Activated CD8-positive, alpha-beta memory T cell treated with anti-CD3 and anti-CD28 coated beads, Interleukin-2, amount 10 ng/mL, durations not matched to agents 7 days and 5 days (primary cell): ENCODE data around the gene GDF10. TPM values are rescaled to one million over a fixed set of nuclear protein-coding genes. Genes with fewer than 3 reads are reported as not detected.

Experiments used
- ATAC-seq: fragments of 150-1000 bp; cut with Tn5 transposase; one replicate; pipeline ENCODE4 v1.10.0; 2021; ENCODE audit warnings: moderate library complexity
- CTCF ChIA-PET: fragments of 350-600 bp; sonication (Branson Sonifier 250); formaldehyde crosslinking; loops from one replicate; lab custom pipeline; 2021; ENCODE audit warnings: antibody characterized with exemption; lab: Charles Lee
- DNase-seq: peaks from one replicate; pipeline ENCODE4 v3.0.0-alpha.2; 2020
- H3K27ac Mint-ChIP-seq: one replicate; pipeline ENCODE4 v1.8.0; 2021; ENCODE audit warnings: mild to moderate bottlenecking, mixed read lengths
- H3K27me3 Mint-ChIP-seq: one replicate; pipeline ENCODE4 v1.8.0; 2021; ENCODE audit warnings: mixed read lengths
- H3K36me3 Mint-ChIP-seq: one replicate; pipeline ENCODE4 v1.8.0; 2021; ENCODE audit warnings: mild to moderate bottlenecking, mixed read lengths
- H3K4me1 Mint-ChIP-seq: one replicate; pipeline ENCODE4 v1.8.0; 2021; ENCODE audit warnings: mixed read lengths
- H3K4me3 Mint-ChIP-seq: one replicate; pipeline ENCODE4 v1.8.0; 2021; ENCODE audit warnings: mild to moderate bottlenecking, moderate library complexity, mixed read lengths
- H3K9me3 Mint-ChIP-seq: one replicate; pipeline ENCODE4 v1.8.0; 2022; ENCODE audit warnings: low read depth, mixed read lengths
- total RNA-seq, 2 experiments: library from RNA; stranded (reverse); gene quantifications; one replicate each; pipeline ENCODE4 v1.2.3, GENCODE V29; 2021

The GDF10 gene
- total RNA-seq, 2 experiments from 2014 or later, result 0.45 TPM; not detected in 1

DNA sequence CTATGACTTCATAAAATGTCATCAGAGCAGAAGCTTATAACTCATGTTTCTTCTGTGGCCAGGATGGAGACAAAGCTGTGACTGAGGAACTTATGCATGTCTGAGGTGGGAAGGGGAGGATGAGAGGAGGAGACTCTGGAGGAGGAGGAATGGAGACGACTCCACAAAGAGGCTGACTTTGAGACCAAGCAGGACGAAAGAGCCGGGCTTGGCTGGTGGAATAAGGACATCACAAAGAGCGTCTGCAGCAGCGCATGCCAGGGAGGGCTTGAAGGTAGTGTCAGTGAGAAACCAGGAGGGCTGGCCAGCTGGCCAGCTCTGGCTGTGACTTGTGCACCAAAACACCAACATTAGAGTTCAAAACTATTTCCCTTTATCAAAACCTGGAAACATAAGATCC lies 16.1 kb downstream of the GDF10 start:
- Mint-ChIP-seq H3K36me3 (no peaks in the 10 kb centered on the region), H3K4me1 (peaks cover 9% of the 10 kb centered on the region), H3K27ac (no peak overlapping the region), H3K9me3 (no peaks in the 10 kb centered on the region), H3K4me3 (no peak overlapping the region), H3K27me3 (peaks cover 3% of the 10 kb centered on the region)
- ATAC-seq (no peak), DNase-seq (no peak)
- CTCF ChIA-PET, result interaction anchor here (2.2 to 8.2 kb wide), 2 partner anchors 269 to 291 kb away, joined by 7 to 155 read pairs; no protein-coding TSS in a partner anchor

DNA sequence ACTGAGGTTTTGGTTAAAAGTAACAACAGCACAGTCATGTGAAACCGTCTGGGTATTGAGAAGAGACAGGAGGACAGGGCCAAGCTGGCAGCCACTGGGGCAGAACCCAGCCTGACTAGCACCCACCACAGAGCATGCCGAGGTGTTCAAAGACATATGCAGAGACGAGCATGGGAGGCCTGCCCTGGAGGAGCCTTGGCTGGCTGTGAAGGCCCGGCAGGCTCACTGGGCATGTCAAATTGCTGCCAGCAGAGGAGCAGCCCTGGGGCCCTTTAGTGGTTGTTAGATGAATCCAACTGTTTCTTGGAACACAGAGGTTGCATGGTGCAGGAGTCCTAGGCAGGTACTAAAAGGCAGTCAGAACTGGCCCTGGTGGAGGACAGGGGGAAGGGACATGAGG lies 17.3 kb downstream of the GDF10 start:
- DNase-seq (no peak), ATAC-seq (no peak)
- no peak overlapping the region for H3K4me3 Mint-ChIP-seq
- H3K27me3 Mint-ChIP-seq, result peaks cover 4% of the 10 kb centered on the region
- H3K9me3 Mint-ChIP-seq, result no peaks in the 10 kb centered on the region
- no peak overlapping the region for H3K27ac Mint-ChIP-seq
- CTCF ChIA-PET, result interaction anchor here (2.2 kb wide), 1 partner anchor 293 kb away, joined by 7 read pairs; no protein-coding TSS in a partner anchor
- H3K4me1 Mint-ChIP-seq, result no peaks in the 10 kb centered on the region
- no peaks in the 10 kb centered on the region for H3K36me3 Mint-ChIP-seq

DNA sequence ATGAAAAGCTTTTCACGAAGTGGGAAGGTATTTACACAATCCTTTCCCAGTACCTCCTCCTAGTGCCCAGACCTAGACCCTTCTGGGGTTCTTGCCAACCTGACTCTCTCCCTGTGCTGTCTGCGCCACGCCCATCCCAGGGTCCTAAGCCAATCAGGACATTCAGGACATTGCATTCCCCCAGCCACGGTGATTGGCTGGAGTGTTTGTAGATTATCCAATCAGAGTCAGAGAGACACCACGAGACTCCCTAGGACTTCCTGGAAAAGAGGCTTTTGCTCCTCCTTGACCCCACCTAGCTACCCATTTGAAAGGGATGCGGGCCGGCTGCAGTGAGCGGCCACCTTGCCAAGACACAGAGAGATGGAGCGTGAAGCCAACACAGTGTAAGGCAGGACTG lies 18.7 kb downstream of the GDF10 start:
- H3K27me3 Mint-ChIP-seq, result peaks cover 4% of the 10 kb centered on the region
- H3K4me1 Mint-ChIP-seq, result no peaks in the 10 kb centered on the region
- CTCF ChIA-PET, result no interaction called here
- DNase-seq, result no peak
- no peak overlapping the region for H3K27ac Mint-ChIP-seq
- H3K4me3 Mint-ChIP-seq, result no peak overlapping the region
- H3K36me3 Mint-ChIP-seq, result no peaks in the 10 kb centered on the region
- no peaks in the 10 kb centered on the region for H3K9me3 Mint-ChIP-seq
- no peak for ATAC-seq

DNA sequence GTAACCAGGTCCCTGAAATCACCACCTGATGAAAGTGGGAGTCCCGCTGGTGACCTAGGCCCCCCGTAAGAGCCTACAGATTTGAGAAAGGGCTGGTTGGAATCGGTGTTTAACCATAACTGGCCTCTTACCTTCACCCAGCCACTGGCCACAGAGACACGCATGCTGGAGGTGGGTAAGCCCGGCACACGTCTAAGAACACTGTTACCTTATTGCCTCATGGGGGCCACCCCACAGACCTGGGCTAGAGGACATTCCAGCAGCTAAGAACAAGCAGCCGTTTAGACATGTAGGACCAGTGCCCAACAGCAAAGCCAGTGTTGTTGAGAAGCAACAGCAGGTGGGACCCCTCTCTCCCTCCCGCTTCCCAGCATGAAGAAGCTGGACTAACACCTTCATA lies 19.8 kb downstream of the GDF10 start:
- ATAC-seq, result no peak
- CTCF ChIA-PET, result no interaction called here

DNA sequence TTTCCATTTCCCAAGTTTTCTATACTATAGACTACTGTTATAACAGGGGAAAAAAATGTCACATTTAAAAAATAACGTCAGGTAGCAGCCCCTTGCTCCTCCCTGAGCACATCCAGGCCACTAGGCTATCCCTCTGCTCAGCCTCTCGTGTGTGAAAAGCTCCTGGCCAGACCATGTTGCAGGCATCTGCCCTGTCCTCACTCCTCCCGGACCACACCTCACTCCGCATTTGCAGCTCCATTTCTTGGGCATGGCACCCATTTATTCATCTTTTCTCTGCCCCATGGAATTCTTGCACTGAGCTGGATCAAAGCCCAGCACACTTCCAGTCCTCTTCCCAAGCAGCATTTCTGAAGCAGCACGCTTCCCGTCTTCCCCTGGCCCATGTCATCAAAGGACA lies 20.8 kb downstream of the GDF10 start:
- H3K36me3 Mint-ChIP-seq, result no peaks in the 10 kb centered on the region
- H3K27ac Mint-ChIP-seq, result no peak overlapping the region
- H3K9me3 Mint-ChIP-seq, result no peaks in the 10 kb centered on the region
- ATAC-seq (no peak), DNase-seq (no peak)
- peaks cover 4% of the 10 kb centered on the region for H3K27me3 Mint-ChIP-seq
- no peak overlapping the region for H3K4me3 Mint-ChIP-seq
- H3K4me1 Mint-ChIP-seq, result no peaks in the 10 kb centered on the region
- CTCF ChIA-PET, result interaction anchor here (0.7 kb wide), 1 partner anchor 9 kb away, joined by 3 read pairs; no protein-coding TSS in a partner anchor

More for the DNA sequence above, 19.8 kb downstream of the GDF10 start:
- no peak overlapping the region for H3K4me3 Mint-ChIP-seq
- no peaks in the 10 kb centered on the region for H3K36me3 Mint-ChIP-seq
- no peak overlapping the region for H3K27ac Mint-ChIP-seq
- no peak for DNase-seq
- no peaks in the 10 kb centered on the region for H3K9me3 Mint-ChIP-seq
- peaks cover 4% of the 10 kb centered on the region for H3K27me3 Mint-ChIP-seq
- no peaks in the 10 kb centered on the region for H3K4me1 Mint-ChIP-seq

DNA sequence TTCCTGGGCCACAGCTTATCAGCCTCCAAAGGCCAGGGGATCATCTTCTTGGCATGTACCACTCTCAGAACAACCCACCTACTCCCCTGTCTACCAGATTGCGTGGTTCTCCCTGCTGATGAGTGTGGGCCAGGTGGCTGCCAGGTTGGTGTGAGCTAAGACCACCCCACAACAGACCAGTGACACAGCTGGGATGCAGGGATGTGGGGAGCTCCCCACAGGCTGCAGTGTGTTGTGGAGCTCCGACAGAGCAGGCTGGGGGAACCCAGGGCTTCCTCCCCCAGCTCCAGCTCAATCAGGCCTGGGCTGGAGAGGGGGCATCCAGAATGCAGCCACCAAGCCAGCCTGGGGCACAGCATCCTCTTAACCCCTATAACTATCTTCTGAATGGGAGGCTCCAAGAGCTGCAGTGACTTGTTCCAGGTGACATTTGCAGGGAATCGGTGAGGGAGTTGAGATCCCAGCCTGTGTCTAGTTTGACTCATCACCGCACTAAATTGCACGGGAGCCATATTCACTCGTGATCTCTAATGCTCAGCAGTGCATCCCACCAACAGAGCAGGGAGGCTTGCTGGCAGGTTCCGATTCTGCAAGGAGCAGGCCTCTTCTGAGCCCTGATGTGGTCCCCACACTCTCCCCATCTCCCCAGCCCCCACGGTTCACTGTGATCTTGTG lies 21.7 kb downstream of the GDF10 start:
- Mint-ChIP-seq H3K4me1 (no peaks in the 10 kb centered on the region), H3K27ac (no peak overlapping the region), H3K9me3 (no peaks in the 10 kb centered on the region), H3K27me3 (peaks cover 4% of the 10 kb centered on the region), H3K36me3 (no peaks in the 10 kb centered on the region), H3K4me3 (no peak overlapping the region)
- DNase-seq (no peak), ATAC-seq (no peak)
- CTCF ChIA-PET, result interaction anchor here (0.7 kb wide), 1 partner anchor 10 kb away, joined by 3 read pairs; no protein-coding TSS in a partner anchor

DNA sequence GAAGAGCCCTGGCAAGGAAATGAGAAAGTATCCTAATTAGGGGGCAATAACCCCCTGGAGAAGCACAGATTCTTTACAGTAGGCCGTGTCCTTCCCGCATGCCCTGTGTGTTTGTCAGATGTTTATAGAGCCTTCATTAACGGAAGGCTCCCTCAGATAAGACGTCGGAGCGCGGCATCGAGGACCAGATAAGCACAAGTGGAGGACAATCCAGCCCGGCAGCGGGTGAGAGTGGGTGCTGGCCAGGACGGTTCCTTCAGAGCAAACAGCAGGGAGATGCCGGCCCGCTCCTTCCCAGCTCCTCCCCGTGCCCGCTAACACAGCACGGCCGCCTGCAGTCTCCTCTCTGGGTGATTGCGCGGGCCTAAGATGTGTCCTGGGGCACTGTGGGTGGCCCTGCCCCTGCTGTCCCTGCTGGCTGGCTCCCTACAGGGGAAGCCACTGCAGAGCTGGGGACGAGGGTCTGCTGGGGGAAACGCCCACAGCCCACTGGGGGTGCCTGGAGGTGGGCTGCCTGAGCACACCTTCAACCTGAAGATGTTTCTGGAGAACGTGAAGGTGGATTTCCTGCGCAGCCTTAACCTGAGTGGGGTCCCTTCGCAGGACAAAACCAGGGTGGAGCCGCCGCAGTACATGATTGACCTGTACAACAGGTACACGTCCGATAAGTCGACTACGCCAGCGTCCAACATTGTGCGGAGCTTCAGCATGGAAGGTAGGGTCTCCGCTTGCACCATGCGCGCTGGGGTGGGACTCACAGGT lies 22.5 kb downstream of the GDF10 start, which contains the start of gene GDF2:
Gene GDF2 (plus strand): TSS at position 155 of the 762 bp plus-strand sequence. CDS start 215 bp downstream, at position 370.
- no peak within 1 kb of the TSS for H3K4me3 Mint-ChIP-seq
- no peaks in the 10 kb centered on the region for H3K36me3 Mint-ChIP-seq
- no peaks in the 10 kb centered on the region for H3K4me1 Mint-ChIP-seq
- CTCF ChIA-PET, result interaction anchor here (0.7 to 1.6 kb wide), 3 partner anchors 11 to 288 kb away, joined by 3 to 4 read pairs (median 3); no protein-coding TSS in a partner anchor
- H3K27ac Mint-ChIP-seq, result no peak within 1 kb of the TSS
- H3K27me3 Mint-ChIP-seq, result peaks cover 4% of the 10 kb centered on the region
- no peak for ATAC-seq
- no peaks in the 10 kb centered on the region for H3K9me3 Mint-ChIP-seq
- no peak for DNase-seq

DNA sequence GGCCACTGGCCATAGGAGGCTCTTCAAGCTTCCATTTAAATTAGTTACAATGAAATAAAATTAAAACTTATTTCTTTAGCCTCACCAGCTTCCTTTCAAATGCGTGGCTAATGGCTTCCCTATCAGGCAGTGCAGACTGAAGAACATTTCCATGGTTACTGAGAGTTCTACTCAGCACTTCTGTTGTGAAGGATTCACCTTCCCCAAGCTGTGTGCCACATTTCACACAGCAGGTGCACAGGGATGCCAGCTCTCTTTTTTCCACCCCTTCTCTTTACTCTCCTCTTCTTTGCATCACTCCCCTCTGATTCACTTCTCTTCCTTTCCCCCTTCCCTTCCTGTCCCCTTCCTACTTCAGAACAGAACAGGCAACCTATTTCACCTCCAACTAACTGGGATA lies 23.1 kb downstream of the GDF10 start:
- Mint-ChIP-seq H3K4me3 (no peak overlapping the region), H3K27me3 (peaks cover 4% of the 10 kb centered on the region), H3K27ac (no peak overlapping the region), H3K9me3 (no peaks in the 10 kb centered on the region), H3K36me3 (no peaks in the 10 kb centered on the region), H3K4me1 (no peaks in the 10 kb centered on the region)
- CTCF ChIA-PET, result interaction anchor here (0.7 to 1.6 kb wide), 4 partner anchors 10 to 289 kb away, joined by 3 to 4 read pairs (median 4); no protein-coding TSS in a partner anchor
- DNase-seq, result no peak
- ATAC-seq, result no peak

DNA sequence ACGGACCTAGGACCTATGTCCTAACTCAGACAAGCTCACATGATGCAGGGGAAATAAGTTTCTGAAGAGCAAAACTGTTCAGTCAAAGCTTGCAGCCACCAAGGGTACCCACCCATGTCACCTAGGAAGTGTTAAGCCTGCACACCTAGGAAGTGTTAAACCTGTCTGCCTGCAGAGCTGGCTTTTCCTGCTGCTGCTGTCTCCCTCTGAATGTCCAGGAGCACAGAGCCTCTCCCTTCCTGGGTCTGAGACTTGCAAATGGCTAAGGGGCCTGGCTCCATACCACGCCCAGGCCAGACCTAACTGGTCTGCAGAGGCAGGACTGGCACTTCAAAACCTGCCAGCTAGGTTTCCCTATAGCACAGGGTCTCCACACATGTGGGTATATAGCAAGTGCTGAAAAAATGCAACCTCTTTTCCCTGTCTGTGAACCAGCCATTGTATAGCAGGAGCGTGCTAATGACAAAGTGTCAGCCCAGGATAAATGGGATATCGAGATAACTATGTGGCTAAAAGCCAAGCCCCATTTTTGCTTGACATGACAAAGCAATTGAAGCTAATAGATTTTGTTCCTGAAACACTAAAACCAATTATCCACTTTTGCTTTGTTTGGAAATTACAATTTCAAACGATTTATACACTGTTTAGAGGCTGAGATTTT lies 23.8 kb downstream of the GDF10 start:
- no peak overlapping the region for H3K27ac Mint-ChIP-seq
- no peaks in the 10 kb centered on the region for H3K4me1 Mint-ChIP-seq
- no peaks in the 10 kb centered on the region for H3K36me3 Mint-ChIP-seq
- no peaks in the 10 kb centered on the region for H3K9me3 Mint-ChIP-seq
- H3K27me3 Mint-ChIP-seq, result peaks cover 4% of the 10 kb centered on the region
- H3K4me3 Mint-ChIP-seq, result no peak overlapping the region
- ATAC-seq (no peak), DNase-seq (no peak)
- CTCF ChIA-PET, result interaction anchor here (1.5 to 2.9 kb wide), 4 partner anchors 11 to 276 kb away, joined by 3 to 8 read pairs (median 4); no protein-coding TSS in a partner anchor

DNA sequence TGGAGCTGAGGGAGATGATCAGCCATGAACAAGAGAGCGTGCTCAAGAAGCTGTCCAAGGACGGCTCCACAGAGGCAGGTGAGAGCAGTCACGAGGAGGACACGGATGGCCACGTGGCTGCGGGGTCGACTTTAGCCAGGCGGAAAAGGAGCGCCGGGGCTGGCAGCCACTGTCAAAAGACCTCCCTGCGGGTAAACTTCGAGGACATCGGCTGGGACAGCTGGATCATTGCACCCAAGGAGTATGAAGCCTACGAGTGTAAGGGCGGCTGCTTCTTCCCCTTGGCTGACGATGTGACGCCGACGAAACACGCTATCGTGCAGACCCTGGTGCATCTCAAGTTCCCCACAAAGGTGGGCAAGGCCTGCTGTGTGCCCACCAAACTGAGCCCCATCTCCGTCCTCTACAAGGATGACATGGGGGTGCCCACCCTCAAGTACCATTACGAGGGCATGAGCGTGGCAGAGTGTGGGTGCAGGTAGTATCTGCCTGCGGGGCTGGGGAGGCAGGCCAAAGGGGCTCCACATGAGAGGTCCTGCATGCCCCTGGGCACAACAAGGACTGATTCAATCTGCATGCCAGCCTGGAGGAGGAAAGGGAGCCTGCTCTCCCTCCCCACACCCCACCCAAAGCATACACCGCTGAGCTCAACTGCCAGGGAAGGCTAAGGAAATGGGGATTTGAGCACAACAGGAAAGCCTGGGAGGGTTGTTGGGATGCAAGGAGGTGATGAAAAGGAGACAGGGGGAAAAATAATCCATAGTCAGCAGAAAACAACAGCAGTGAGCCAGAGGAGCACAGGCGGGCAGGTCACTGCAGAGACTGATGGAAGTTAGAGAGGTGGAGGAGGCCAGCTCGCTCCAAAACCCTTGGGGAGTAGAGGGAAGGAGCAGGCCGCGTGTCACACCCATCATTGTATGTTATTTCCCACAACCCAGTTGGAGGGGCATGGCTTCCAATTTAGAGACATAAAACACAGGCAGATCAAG lies 25.6 kb downstream of the GDF10 start:
- peaks cover 4% of the 10 kb centered on the region for H3K27me3 Mint-ChIP-seq
- H3K36me3 Mint-ChIP-seq, result no peaks in the 10 kb centered on the region
- DNase-seq, result no peak
- CTCF ChIA-PET, result interaction anchor here (2.9 kb wide), 1 partner anchor 15 kb away, joined by 8 read pairs; no protein-coding TSS in a partner anchor
- H3K4me1 Mint-ChIP-seq, result no peaks in the 10 kb centered on the region
- no peak overlapping the region for H3K27ac Mint-ChIP-seq
- H3K9me3 Mint-ChIP-seq, result no peaks in the 10 kb centered on the region
- no peak overlapping the region for H3K4me3 Mint-ChIP-seq
- no peak for ATAC-seq

DNA sequence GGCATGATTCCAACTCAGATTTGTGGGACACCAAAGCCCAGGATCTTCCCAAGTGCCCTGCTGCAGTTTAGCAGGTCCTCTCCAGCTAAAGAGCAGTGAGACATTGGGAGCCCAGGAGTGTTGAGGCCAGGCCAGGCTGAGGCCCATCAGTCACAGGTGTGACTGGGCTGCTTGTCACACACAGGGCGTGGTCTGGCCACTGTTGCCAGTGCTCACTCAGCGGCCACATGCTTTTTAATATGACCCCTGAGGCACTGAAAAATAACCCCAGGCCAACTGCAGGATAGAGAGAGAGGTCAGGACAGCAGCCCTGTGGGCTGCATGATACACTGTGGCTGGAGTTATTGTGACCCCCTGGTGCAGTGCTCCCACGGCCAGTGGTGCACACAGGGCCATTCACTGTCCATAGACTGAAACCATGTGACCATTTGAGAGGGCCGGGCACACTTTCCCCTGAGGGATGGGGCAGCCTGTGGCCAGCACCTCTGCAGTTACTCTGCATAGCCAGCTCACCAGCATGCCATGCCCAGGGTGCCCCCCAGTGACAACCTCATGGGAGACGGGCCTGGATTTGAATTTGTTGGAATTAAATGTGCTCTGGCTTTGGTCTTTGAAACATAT lies 26.4 kb downstream of the GDF10 start:
- Mint-ChIP-seq H3K27ac (no peak overlapping the region), H3K4me3 (no peak overlapping the region), H3K36me3 (no peaks in the 10 kb centered on the region), H3K4me1 (no peaks in the 10 kb centered on the region), H3K27me3 (no peaks in the 10 kb centered on the region), H3K9me3 (no peaks in the 10 kb centered on the region)
- no peak for DNase-seq
- CTCF ChIA-PET, result interaction anchor here (2.9 kb wide), 1 partner anchor 14 kb away, joined by 8 read pairs; no protein-coding TSS in a partner anchor
- no peak for ATAC-seq

DNA sequence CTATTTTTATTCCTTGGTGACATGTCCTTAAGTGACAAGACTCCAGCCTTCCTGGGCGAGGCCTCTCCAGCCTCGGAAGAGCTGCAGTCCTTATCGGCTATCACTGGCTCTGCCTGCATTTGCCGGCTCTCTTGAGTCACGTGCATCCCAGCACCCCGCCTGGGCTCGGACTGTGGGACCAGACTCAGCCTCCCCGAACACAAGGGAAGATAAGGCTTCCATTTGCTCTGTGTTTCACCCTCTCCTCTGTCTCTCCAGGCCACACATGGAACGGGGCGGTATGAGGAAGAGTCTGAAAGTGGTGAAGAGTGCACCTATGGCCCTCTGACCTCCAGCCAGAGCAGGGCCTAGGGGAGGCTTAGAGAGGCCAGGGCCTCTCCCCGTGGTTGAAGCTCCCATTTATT lies 26.9 kb downstream of the GDF10 start:
- Mint-ChIP-seq H3K4me1 (no peaks in the 10 kb centered on the region), H3K9me3 (no peaks in the 10 kb centered on the region), H3K27me3 (no peaks in the 10 kb centered on the region), H3K36me3 (no peaks in the 10 kb centered on the region), H3K27ac (no peak overlapping the region), H3K4me3 (no peak overlapping the region)
- CTCF ChIA-PET, result no interaction called here
- DNase-seq, result no peak
- ATAC-seq, result no peak
